GM19240 (cell line): ENCODE measurements around the gene PLPPR1.
A peak's percentile ranks its signal among the peaks of the same experiment; 100 is the strongest.
"Not testable (repeated sequence)": the region's sequence is repeated elsewhere in the genome, so short reads cannot be mapped to it uniquely, and the experiment has no call there.

ENCODE experiments used
- DNase-seq: peaks from one replicate; pipeline ENCODE4 v3.0.0; 2011; ENCODE audit warnings: low spot score; ENCODE audit not compliant: insufficient read length

Gene PLPPR1

DNA sequence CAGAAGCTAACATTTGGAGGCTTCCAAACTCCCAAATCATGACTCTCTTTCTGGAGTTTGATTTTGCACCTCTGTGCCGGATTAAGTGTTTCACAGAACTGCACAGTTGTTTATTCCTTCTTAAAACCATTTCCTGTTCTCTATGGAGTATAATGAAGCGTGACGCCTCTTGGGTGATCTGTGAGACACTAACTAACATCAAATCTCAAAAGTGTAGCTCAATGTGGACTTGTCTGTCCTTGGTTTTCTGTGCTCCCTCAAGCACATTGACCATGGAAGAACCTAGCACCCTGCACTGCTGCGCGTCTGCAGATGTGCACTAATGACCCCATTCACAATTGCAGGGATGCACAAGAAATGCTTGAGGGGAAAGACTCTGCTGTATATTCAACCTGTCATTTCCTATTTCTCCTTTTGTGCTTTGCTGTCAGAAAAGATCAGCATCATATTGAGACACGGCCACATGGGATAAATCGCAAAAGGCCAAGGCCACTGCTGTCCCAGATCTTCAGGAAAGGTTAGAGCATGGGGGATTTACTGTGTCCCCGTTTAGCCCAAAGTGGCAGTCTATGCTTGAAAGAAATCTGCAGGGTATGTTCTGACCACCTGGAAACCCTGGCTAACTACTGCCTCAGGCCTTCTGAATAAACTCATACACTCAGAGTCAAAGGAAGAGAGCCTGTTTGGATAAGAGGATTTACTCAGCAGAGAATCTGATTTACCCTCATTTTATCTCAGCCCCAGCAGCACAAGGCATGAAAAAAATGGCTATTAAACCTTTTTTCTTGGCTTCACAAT is 246.6 kb downstream of the PLPPR1 start:
- DNase-seq: no peak

DNA sequence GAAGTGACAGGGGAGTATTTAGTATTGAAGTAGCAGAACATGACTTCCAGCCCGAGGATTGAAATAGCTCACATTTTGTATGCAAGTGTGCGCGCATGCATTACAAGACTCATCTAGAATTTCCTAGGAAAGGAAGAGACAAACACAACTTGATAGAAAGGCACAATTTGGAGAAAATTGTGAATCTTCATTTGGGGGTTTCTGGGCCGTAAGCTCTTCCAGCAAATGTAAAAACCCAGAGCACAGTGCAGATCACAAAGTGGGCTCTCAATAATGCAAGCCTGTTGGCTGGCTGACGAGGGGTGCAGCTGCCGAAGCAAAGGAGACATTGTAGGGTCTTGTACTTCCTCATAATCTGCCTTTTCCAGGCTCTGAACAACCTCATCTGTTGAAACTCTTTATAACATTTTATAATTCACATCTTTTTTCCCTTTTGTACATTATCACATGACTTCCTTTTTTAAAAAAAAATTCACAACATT is 247.3 kb downstream of the PLPPR1 start:
- no peak for DNase-seq

DNA sequence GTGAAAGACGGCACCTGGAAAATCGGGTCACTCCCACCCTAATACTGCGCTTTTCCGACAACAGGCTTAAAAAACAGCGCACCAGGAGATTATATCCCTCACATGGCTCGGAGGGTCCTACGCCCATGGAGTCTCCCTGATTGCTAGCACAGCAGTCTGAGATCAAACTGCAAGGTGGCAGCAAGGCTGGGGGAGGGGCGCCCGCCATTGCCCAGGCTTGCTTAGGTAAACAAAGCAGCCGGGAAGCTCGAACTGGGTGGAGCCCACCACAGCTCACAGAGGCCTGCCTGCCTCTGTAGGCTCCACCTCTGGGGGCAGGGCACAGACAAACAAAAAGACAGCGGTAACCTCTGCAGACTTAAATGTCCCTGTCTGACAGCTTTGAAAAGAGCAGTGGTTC is 262.5 kb downstream of the PLPPR1 start:
- DNase-seq: not testable (repeated sequence)

DNA sequence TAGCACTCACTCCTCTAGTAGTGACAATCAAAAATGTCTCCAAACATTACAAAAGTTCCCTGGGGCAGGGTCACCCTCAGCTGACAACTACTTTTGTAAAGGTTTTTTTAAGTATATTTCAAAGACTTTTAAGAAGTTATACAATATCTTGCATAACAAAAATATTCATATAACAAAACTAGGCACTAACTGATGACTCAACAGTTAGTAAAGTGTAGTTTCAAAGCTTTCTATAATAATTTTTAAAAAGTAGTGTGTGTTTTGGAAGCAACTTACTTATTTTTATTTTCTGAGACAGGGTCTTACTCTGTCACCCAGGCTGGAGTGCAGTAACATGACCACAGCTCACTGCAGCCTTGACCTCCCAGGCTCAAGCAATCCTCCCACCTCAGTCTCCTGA is 271.4 kb downstream of the PLPPR1 start:
- no peak for DNase-seq

DNA sequence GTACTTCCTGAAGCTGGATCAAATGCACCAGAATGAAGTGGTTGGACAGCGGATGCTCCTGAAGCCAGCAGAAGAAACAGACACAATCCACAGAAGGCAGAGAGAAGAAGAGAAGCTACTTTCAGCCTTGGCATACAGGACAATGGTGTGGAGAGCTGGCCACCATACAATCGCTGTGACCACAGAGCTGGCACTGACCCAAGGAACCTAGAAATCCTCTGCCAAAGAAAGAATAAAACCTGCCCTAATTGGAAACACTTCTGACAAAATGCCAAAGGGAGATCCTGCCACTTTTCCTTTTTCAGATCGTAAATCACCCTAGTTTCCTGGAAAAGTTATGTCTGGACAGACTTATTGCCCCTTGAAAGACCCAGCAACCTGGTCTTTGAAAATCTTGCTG is 278.5 kb downstream of the PLPPR1 start:
- DNase-seq: no peak

DNA sequence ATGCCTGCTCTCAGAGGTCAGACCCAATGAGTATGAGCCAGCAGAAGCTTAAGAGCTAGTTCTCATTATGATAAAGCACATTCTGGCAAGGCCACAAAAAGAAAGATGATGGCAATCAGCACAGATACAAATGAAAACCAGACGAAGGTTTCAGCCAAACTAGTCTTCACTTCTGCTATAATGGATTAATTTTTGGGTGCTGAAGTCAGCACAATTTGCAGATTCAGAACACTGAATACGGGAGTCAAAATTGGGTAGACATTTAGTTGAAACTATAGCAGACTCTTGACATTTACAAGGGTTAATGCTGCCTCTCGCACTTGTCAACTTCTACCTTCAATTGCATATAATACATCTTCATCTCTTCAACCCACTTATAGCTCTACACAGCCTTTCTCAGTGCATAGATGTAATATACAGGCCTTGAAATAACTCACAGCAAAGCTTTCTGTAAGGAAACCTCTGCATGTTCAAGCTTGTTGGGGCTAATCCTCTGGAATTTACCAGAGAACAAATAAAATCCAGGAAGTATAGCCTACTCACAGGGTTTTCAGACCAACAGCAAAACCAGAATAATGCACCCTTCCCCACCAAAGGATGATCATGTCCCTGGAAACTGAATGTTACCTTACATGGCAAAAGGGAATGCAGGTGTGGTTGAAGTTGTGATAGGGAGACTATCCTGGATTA is 279.1 kb downstream of the PLPPR1 start:
- DNase-seq: no peak

DNA sequence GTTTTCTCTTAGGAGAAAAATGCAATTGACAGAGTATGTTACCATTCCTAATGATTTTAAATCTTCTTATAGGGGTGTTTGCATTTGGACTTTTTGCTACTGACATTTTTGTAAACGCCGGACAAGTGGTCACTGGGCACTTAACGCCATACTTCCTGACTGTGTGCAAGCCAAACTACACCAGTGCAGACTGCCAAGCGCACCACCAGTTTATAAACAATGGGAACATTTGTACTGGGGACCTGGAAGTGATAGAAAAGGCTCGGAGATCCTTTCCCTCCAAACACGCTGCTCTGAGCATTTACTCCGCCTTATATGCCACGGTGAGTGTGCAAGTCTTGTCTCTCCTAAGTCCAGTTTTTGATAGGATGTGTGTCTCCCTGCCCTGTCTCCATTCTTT is 280.6 kb downstream of the PLPPR1 start:
- DNase-seq: no peak

DNA sequence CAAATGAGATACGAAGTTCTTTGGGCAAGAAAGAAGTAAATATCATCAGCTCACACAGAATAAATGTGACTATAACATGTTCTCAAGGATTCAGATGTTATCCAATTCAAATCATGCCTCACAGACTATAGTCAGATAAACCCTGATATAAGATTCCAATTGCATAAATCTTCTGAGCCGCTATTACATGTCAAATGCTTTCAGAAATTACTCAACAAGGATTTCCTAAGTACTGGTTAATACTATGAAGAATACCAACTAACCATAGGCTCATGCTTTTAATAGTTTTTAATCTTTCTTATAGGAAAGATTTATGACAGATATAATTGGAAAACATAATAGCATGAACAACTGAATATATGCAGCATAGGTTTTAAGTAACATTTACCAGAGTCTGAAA is 282.7 kb downstream of the PLPPR1 start:
- DNase-seq: no peak

DNA sequence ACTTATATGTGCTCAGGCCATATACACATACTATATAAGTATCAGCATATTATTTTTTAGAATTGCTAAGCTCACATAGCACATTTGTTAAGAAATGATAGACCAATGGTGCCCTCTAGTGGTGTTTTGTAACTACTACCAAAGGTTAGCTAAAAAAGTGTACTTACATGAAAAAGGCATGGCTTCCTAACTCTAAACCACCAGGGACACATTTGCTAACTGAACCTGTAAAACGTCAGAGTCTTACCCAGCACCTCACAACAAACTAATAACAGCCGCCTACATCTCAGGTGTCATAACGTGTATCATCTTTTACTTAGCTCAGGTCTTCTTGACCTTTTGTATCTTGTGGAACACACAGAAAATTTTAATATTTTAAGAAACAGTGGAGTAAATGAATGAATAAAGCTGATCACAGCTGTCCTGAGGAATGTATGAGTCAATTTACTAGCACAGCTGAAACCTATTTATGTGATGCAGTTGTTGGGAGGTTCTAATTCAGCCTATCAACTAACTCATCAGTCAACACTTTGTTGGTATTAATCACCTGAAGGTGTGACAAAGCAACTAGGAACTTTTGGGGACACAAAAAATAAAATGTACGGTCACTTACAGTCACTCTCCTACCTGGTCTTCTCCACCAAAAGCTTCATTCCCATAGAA is 283.4 kb downstream of the PLPPR1 start:
- peak; percentile 2 for DNase-seq

DNA sequence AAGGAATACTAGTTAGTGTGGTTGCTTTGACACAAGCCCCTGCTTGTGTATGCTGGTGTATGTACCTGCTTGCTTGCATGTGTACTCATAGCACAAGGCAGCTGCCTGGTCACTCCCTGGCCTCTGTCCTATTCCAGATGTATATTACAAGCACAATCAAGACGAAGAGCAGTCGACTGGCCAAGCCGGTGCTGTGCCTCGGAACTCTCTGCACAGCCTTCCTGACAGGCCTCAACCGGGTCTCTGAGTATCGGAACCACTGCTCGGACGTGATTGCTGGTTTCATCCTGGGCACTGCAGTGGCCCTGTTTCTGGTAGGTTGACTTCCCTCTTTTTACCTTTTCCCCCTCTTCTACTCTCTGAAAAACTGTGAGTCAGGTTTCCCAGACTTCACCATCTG is 284.1 kb downstream of the PLPPR1 start:
- no peak for DNase-seq

DNA sequence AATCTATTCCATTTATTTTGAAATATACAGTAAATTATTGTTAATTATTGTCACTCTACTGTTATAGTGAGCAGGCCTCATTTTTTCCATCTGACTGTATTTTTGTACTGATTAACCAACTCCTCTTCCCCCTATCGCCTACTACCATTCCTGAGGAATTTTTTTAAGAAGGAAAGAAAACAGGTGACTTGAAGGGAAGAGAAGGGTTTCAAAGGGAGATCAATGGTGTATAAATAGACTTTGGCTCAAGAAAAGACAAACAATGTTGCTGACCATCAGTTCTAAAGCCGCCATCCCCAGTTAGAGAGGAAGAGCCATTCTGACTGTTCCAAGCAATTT is 286.6 kb downstream of the PLPPR1 start:
- DNase-seq: no peak

DNA sequence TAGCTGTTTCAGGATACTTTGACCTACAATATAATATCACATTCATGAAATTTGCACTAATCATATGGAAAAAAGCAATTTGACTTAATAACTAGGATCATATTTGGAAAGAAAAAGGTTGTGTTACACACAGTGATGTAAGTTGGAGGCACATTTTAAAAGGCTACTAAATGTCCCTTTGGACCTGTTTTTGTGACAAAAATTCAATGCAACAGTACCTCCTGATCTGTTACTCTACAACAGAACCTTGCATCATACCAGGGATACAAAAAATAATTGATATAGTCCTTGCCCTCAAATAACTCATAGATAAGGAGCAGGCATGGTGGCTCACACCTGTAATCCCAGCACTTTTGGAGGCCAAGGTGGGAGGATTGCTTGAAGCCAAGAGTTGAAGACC is 289.2 kb downstream of the PLPPR1 start:
- DNase-seq: no peak

DNA sequence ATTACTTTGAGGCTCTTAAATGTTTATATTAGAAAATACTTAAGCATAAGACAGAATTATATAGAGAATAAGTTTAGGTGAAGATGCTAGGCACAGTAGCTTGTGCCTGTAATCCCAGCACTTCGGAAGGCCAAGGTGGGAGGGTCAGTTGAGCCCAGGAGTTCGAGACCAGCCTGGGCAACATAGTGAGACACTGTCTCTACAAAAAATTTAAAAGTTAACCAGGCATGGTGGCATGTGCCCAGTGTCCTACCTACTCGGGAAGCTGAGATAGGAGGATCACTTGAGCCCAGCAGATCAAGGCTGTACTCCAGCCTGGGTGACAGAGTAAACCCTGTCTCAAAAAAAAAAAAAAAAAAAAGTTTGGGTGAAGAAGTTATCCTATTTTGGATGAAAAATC is 294.6 kb downstream of the PLPPR1 start:
- no peak for DNase-seq

DNA sequence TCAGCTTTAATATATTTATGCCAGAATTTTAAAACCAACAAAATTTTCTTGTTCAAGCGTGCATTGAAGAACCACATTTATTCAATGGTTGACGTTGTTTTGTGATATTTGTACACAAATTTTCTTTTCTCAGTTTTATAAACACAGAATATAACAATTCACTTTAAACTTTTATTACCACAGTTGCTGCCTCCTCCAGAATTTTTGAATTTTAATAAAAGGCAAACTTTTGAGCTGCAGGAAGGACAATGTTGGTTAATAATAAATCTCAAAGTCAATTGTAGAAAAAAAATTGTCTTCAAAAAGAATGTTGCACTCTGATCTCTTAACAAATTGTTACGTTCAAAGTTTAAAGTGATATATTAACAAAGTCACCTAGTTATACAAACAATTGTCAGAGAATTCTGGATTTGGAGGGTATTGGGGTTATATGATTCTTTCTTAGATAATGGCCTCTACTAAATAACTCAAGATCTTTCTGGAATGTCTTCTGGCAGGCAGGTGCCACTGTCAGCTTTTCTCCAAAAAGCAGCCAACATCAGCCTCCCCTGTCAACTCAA is 295.8 kb downstream of the PLPPR1 start:
- no peak for DNase-seq

DNA sequence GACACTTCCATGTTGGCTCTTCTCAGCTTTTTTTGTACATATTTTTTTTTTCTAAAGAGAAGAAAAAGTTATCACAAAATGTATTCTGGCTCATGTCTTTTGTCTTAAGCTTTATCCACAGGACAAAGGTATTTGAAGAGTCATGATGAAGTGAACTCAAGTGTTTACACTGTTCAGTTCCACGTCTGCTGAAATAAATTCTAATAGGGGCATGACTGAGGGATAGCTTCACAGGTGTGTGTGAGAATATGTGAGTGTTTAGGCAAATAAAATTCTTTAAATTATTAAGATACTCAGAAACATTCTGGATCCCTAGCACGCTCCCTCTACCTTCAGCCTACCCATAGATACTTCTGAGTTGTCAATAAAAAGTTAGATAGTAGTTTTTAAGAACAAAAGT is 296.5 kb downstream of the PLPPR1 start:
- no peak for DNase-seq

DNA sequence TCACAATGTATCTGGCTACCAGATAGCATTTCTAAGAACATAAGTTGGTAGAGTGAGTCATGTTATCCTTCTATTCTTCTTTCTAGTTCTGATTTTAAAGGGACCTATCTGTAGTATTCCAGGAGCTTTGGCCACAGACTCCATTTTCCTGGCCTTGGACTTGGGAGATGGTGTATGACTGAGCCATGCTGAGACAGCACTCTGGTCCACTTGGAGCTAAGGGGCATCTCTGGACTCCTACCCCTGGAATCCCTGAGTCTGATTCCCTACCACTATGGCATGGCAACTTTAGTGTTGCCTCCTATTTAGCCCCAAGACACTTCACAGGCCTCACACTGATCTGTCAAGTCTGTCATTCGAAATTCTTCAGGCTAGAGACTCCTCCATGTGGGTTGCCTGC is 297.5 kb downstream of the PLPPR1 start:
- no peak for DNase-seq

DNA sequence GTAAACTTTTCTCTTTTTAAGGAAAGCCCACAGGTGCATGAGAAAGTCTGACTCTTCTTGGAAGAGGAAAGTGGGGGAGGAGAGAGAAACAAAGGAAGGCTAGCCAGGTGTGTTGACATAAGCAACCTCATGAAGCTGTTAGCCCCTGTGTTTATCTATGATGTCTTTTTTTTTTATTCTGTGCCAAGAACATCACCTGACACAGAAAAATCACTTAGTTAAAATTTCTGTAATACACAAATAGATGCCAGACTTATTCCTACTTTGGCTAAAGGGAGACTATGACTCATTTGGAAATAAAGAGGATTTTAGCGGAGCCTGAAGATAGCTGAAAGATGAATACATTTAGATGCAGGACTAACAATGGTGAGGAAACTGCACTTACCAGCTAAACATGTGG is 298.0 kb downstream of the PLPPR1 start:
- DNase-seq: no peak

DNA sequence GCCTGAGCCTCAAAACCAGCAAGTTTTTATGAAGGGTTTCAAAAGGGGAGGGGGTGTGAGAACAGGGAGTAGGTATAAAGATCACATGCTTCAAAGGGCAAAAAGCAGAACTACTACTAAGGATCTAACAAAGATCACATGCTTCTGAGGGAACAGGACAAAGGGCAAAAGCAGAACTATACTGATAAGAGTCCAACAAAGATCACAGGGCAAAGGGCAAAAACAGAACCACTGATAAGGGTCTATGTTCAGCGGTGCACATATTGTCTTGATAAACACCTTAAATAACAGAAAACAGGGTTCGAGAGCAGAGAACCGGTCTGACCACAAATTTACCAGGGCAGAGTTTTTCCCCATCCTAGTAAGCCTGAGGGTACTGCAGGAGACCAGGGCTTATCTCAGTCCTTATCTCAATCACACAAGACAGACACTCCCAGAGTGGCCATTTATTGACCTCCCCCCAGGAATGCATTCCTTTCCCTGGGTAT is 298.9 kb downstream of the PLPPR1 start:
- DNase-seq: not testable (repeated sequence)

DNA sequence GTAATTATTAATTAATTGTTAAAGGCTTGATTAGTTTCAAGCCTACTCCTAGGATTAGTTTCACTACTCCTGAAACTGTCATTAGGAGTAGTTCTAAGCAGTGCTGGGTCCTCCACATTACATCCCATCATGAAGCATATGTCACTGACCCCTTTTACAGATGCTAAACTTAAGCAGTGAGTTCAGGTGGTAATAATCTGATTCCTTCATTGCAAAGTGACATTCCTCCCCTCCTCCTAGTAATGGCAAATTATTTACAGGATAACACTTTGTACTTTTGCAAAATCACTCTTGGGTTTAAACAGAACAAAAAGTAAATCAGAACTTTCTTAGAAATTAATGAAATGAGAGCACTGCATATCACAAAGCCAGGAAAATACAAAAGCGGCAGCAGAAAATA is 303.8 kb downstream of the PLPPR1 start:
- DNase-seq: no peak

DNA sequence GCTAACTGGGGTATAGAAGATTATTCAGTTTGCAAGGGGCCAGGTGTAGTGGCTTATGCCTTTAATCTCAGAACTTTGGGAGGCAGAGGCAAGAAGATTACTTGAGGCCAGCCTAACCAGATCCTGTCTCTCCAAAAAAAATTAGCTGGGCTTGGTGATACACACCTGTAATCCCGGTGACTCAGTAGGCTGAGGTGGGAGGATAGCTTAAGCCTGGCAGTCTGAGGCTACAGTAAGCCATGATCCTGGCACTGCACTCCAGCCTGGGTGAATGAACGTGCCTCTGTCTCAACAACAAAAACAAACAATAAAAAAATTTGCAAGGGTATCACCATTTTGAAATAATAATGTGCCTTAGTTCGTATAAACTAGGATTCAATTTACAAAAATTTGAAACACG is 305.0 kb downstream of the PLPPR1 start:
- DNase-seq: no peak

DNA sequence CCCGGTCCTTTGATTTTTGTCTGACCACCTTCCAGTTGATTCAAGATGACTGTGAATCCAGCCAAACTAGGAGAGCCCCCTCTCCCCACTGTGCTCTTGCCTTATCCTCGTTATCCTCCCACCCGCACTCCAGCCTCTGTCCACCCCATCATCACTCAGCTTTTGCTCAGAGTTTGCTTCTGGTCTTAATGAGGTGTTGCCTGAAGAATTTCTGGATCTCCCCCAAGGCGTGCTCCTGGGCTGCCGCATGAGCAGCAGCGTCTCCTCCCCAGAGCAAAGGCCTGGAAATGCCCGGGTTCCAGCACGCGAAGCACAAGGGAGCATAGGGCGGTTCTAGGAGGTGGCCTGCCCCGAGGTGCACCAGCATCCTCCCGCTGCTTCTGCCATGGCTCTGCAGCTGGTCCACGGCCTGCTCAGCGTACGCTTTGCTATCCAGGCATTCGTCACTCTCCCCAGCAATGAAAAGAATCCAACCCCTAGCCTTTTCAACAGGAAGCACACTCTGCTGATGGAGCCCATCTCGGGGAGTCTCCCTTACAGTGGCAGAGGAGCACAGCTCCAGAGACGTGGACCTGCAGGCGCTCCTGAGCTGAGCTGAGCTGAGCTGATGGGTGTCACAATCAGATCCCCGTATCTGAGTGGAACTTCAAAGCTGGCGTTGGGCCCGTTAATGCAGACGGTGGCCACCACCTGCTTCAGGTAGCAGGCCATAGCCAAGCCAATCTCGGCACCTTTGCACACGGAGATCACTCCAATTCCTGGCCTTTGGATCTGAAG is 305.6 kb downstream of the PLPPR1 start:
- DNase-seq: no peak
